Gastrocnemius medialis (tissue), 4 donors: Measurements from ENCODE around the gene TSEN15.

ENCODE experiments used
- POLR2A ChIP-seq, 2 donors: fragments of 450-650 bp; IDR thresholded peaks; one replicate each; pipeline ENCODE4 v1.6.1; 2017; ENCODE audit warnings: antibody characterized with exemption in 2 of 2, mild to moderate bottlenecking in 2 of 2, moderate library complexity in 2 of 2
- TF ChIP-seq, protein P1 (sequence below), 5 experiments: fragments of 450-650 bp in 3 of 5; fragments of 200-600 bp in 2 of 5; sonication (generic) in 2 of 5; IDR thresholded peaks in 4 of 5; conservative IDR thresholded peaks in 1 of 5; 1 replicate in 4 of 5; 2 replicates in 1 of 5; pipeline ENCODE4 v1.5.1; 2016 to 2019; ENCODE audit warnings: antibody characterized with exemption in 5 of 5, mild to moderate bottlenecking in 3 of 5, moderate library complexity in 3 of 5

DNA sequence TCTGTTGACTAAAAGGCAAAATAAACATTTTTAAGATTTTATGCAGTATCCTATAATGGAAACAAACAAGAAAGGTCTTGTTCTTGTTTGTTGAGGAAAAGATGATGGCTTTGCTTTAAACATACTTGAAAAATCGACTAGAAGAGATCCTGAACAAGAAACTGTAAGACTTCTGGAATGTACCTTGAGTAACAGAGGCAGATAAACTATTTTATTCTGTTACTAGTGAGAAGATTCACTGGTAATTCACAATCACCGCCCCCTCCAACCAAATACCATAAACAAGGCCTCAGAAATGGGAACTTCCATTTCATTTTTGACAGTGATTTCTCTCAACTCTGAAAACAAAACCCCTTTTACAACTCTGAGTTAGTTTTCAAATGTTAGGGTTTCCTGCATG lies 18.1 kb downstream of the TSEN15 start:
- TF ChIP-seq, protein P1, sequence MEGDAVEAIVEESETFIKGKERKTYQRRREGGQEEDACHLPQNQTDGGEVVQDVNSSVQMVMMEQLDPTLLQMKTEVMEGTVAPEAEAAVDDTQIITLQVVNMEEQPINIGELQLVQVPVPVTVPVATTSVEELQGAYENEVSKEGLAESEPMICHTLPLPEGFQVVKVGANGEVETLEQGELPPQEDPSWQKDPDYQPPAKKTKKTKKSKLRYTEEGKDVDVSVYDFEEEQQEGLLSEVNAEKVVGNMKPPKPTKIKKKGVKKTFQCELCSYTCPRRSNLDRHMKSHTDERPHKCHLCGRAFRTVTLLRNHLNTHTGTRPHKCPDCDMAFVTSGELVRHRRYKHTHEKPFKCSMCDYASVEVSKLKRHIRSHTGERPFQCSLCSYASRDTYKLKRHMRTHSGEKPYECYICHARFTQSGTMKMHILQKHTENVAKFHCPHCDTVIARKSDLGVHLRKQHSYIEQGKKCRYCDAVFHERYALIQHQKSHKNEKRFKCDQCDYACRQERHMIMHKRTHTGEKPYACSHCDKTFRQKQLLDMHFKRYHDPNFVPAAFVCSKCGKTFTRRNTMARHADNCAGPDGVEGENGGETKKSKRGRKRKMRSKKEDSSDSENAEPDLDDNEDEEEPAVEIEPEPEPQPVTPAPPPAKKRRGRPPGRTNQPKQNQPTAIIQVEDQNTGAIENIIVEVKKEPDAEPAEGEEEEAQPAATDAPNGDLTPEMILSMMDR (IDR thresholded peaks at IDR 0.05 in 4 of 5, conservative IDR thresholded peaks at IDR 0.05 in 1 of 5): no peak
- TF ChIP-seq POLR2A (IDR thresholded peaks at IDR 0.05): no peak
